ENCODE results near the gene INHBB. TPM values are rescaled to one million over a fixed set of nuclear protein-coding genes. Genes with fewer than 3 reads are reported as not detected.

INHBB gene
- polyA plus RNA-seq, 1 donor from 2014 or later, result not detected

GRCh38 chr2:120322329-120322728 is 23.6 kb upstream of the INHBB start:
- Histone ChIP-seq H3K79me2 (replicated peaks; ENCODE audit: insufficient read depth, low read length) (no peaks in the 10 kb centered on the region), H2AFZ (ENCODE audit: low read depth, low read length) (no peak overlapping the region), H4K20me1 (ENCODE audit: insufficient read depth) (no peaks in the 10 kb centered on the region), H3K27me3 (ENCODE audit: insufficient read depth, low read depth, low read length) (no peaks in the 10 kb centered on the region), H3K36me3 (ENCODE audit: insufficient read depth, low read length) (no peaks in the 10 kb centered on the region), H3K9me2 (ENCODE audit: insufficient read depth, low read length) (no peaks in the 10 kb centered on the region), H3K9ac (ENCODE audit: low read length) (no peak overlapping the region), H3K27ac (ENCODE audit: low read length) (no peak overlapping the region), H3F3A (ENCODE audit: insufficient read depth, low read length, poor library complexity, severe bottlenecking) (no peaks in the 10 kb centered on the region), H3K4me3 (ENCODE audit: low read length) (no peak overlapping the region), H3K9me3 (ENCODE audit: low read length) (no peaks in the 10 kb centered on the region), H3K4me2 (ENCODE audit: low read length) (no peak overlapping the region)
- TF ChIP-seq EP300 (conservative IDR thresholded peaks at IDR 0.05; ENCODE audit: poor library complexity, severe bottlenecking) (no peak), RAD21 (conservative IDR thresholded peaks at IDR 0.05) (no peak), POLR2AphosphoS5 (IDR thresholded peaks at IDR 0.05) (no peak), REST (IDR thresholded peaks at IDR 0.05; ENCODE audit: borderline replicate concordance) (no peak)

GRCh38 chr2:120323214-120323613 is 22.7 kb upstream of the INHBB start:
- Histone ChIP-seq H3K27me3 (ENCODE audit: insufficient read depth, low read depth, low read length) (no peaks in the 10 kb centered on the region), H3K27ac (ENCODE audit: low read length) (no peak overlapping the region), H3K9me3 (ENCODE audit: low read length) (no peaks in the 10 kb centered on the region), H3F3A (ENCODE audit: insufficient read depth, low read length, poor library complexity, severe bottlenecking) (no peaks in the 10 kb centered on the region), H3K36me3 (ENCODE audit: insufficient read depth, low read length) (no peaks in the 10 kb centered on the region), H4K20me1 (ENCODE audit: insufficient read depth) (no peaks in the 10 kb centered on the region), H2AFZ (ENCODE audit: low read depth, low read length) (no peak overlapping the region), H3K4me3 (ENCODE audit: low read length) (no peak overlapping the region), H3K9ac (ENCODE audit: low read length) (no peak overlapping the region), H3K4me2 (ENCODE audit: low read length) (no peak overlapping the region), H3K9me2 (ENCODE audit: insufficient read depth, low read length) (no peaks in the 10 kb centered on the region), H3K79me2 (replicated peaks; ENCODE audit: insufficient read depth, low read length) (no peaks in the 10 kb centered on the region)
- TF ChIP-seq RAD21 (conservative IDR thresholded peaks at IDR 0.05), result no peak
- no peak for TF ChIP-seq REST (IDR thresholded peaks at IDR 0.05; ENCODE audit: borderline replicate concordance)
- TF ChIP-seq TAF1 (IDR thresholded peaks at IDR 0.05; ENCODE audit: low read depth), result no peak
- TF ChIP-seq EP300 (conservative IDR thresholded peaks at IDR 0.05; ENCODE audit: poor library complexity, severe bottlenecking), result no peak
- no peak for TF ChIP-seq SMC3 (conservative IDR thresholded peaks at IDR 0.05; ENCODE audit: poor library complexity)
- TF ChIP-seq CTCF (IDR thresholded peaks at IDR 0.05; ENCODE audit: poor library complexity, severe bottlenecking), result no peak
- no peak for TF ChIP-seq MXI1 (conservative IDR thresholded peaks at IDR 0.05; ENCODE audit: poor library complexity, severe bottlenecking)
- no peak for TF ChIP-seq EZH2 (IDR thresholded peaks at IDR 0.05; ENCODE audit: borderline replicate concordance, insufficient read depth, low read length, poor library complexity, severe bottlenecking)
- TF ChIP-seq POLR2AphosphoS5 (IDR thresholded peaks at IDR 0.05), result no peak

Data from neural cell (in vitro differentiated cells).